SH-SY5Y (cell line): Measurements from ENCODE around the gene COTL1.

Experiments used
- GATA2 ChIP-seq: IDR thresholded peaks from 2 replicates; pipeline ENCODE4 v1.6.1; 2011; ENCODE audit warnings: mild to moderate bottlenecking, low read depth, low read length
- GATA3 ChIP-seq: IDR thresholded peaks from 2 replicates; pipeline ENCODE4 v1.6.1; 2011; ENCODE audit warnings: low read depth, mild to moderate bottlenecking, low read length, moderate library complexity

- TF ChIP-seq GATA2 (no peak), GATA3 (no peak)
Observed at GRCh38 chr16:84643180-84643583, 25.3 kb upstream of the COTL1 start.
